ENCODE measurements around the gene IARS2.
"Not testable (repeated sequence)": the region's sequence is repeated elsewhere in the genome, so short reads cannot be mapped to it uniquely, and the experiment has no call there.

Gene IARS2

GRCh38 chr1:220110473-220110872, 16.5 kb downstream of the IARS2 start:
- not testable (repeated sequence) for FAIRE-seq; DNase-seq (ENCODE audit: insufficient read length, low spot score)

GRCh38 chr1:220112600-220112999, 18.7 kb downstream of the IARS2 start:
- FAIRE-seq; DNase-seq (ENCODE audit: insufficient read length, low spot score): not testable (repeated sequence)

- DNase-seq (ENCODE audit: insufficient read length, low spot score) (peak; percentile 25), FAIRE-seq (no peak)
Measured at GRCh38 chr1:220113136-220113695, 19.3 kb downstream of the IARS2 start.

- FAIRE-seq: no peak
- peak; percentile 9 for DNase-seq (ENCODE audit: insufficient read length, low spot score)
Measured at GRCh38 chr1:220119043-220119512, 25.1 kb downstream of the IARS2 start.

GRCh38 chr1:220121791-220122530, 28.0 kb downstream of the IARS2 start:
- no peak for DNase-seq (ENCODE audit: insufficient read length, low spot score)
- FAIRE-seq: no peak

GRCh38 chr1:220123066-220123465, 29.1 kb downstream of the IARS2 start:
- DNase-seq (ENCODE audit: insufficient read length, low spot score) (no peak), FAIRE-seq (no peak)

DNA sequence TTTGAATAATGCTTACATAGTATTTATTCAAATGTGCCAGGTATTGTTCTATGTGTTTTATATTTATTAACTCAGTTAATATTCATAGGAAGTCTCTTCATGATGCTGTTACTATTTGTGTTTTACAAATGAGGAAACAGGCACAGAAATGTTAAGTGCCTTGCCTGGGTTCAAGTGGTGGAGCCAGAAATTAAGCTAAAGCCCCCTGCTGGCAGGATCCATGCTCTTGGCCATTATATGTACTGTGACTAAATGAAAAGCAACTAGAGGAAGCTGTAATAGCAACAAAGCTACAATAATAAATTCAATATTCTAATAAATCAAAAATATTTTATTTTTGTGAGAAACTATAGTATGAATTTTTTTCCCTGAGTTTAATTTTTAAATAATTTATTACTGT, 30.0 kb downstream of the IARS2 start:
- no peak for FAIRE-seq
- DNase-seq (ENCODE audit: insufficient read length, low spot score): no peak

DNA sequence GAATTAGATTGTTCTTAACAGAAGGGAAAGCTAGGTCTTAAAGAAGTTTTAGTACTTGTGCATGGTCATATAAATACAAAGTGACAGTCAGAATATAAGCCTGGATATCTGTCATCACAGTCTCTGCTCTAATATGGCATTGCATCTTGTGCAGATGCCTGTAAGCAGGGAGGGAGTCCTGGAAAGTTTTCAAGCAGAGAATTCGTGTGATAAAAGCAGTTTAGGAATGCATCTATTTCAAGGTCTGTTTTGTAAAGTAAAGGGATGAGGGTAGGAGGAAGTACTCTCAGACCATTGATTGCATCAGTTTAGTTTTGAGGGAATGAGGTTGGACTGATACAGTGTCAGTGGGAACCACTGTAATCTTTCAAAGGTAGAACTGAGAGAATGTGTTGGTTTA, 30.6 kb downstream of the IARS2 start:
- FAIRE-seq: no peak
- DNase-seq (ENCODE audit: insufficient read length, low spot score): no peak

DNA sequence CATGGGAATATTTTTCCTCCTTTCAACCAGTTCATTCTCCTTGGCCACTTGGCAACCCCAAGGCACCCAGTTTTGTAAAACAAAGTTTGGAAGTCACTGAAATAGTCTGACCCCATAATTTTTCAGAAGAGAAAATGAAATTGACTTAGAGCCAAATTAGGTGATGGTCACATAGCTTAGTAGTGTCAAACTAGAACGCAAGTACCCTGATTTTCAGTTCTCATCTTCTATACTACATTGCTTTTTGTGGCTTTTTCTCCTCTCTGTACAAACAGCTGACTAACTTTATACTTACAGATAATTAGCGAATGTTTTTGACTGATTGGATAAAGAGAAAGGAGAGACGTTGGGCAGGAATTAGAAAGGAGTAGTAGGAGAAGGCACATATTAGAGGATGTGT, 33.1 kb downstream of the IARS2 start:
- no peak for DNase-seq (ENCODE audit: insufficient read length, low spot score)
- no peak for FAIRE-seq

- FAIRE-seq (no peak), DNase-seq (ENCODE audit: insufficient read length, low spot score) (no peak)
Measured at GRCh38 chr1:220129479-220130210, 35.7 kb downstream of the IARS2 start.

DNA sequence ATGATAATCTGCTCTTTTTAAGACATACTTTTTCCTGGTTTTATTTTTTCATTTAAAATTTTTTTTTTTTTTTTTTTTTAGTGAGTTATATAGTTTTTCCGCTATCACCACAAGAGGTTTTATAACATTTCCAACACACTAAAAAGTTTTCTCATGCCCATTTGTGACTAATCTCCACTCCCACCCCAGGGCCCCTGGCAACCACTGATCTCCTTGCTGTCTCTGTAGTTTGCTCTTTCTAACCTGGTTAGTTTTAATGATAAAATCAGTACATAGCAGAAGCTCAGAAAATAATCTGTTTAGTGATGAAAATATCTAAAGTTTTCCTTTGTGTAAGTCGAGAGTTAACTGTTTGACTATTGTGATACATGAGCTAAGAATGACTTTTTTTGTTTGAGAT, 41.8 kb downstream of the IARS2 start:
- FAIRE-seq (no peak), DNase-seq (ENCODE audit: insufficient read length, low spot score) (no peak)

DNA sequence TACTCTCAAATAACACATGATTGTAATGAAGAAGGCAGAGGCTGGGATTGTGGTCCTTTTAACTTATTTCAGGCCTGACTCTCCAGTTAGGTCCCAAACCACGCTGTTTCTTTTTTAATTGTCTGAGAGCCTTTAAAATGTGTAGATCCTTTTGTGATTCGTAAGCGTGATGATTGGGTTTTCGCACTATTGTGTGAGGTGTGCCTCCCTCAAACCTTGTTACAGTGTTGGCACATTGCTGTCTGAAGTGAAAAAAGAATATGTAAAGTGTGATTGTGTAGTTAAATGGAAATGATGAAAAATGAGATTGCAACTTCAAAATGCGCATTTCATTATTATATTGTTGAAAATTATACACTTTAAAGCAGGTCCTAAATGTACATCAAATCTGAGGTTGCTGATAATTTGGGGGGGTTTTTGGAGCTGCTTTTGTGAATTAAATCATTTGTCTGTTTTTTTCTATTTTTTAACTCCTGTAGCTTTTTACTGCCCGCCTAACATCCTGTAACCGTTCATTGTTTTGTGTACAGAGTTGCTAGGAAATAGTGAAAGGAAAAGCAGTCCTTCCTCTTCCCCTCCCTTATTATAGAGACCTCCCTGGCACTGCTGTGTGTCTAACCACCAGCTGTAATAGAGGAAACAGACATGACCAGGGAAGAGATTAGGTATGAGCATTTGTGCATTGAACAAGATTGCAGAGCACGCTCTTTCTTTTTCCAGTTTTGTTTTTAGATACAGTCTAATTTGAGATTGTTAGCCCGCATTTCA, 43.3 kb downstream of the IARS2 start:
- FAIRE-seq (no peak), DNase-seq (ENCODE audit: insufficient read length, low spot score) (no peak)

DNA sequence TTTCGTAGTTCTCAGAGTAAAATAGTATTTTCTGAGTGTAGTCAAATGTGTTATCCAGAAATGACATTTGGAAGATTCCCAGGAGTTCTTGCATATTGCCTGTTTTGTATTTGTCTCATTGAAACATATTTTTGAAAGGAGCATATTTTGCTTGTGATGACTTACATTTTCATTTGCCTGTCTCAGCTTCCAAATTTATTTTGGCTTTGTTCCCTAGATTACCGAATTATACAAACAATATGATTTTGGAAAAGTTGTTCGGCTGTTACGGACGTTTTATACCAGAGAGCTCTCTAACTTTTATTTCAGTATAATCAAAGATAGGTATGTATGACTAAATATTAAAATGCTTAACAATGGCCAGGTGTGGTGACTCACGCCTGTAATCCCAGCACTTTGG, 46.0 kb downstream of the IARS2 start:
- DNase-seq (ENCODE audit: insufficient read length, low spot score) (no peak), FAIRE-seq (no peak)

DNA sequence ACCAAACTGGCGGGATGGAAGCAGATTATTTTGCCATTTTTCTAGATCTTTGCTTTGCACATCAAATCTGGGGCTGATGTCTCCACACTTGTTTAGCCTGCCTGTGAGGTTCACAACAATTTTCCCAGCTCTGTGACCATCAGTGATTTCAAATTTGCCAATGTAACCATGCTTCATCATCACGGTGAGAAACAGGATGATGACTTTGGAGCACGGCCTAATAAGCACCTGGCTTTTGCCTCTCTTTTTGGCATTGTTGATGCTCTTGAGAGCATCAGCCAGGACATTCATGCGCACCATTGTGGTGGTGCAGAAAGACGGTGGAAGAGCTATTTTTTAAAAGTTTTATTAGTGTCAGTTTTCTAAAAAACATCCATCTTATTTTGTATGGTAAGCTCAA, 50.1 kb downstream of the IARS2 start:
- DNase-seq (ENCODE audit: insufficient read length, low spot score): no peak
- FAIRE-seq: no peak

DNA sequence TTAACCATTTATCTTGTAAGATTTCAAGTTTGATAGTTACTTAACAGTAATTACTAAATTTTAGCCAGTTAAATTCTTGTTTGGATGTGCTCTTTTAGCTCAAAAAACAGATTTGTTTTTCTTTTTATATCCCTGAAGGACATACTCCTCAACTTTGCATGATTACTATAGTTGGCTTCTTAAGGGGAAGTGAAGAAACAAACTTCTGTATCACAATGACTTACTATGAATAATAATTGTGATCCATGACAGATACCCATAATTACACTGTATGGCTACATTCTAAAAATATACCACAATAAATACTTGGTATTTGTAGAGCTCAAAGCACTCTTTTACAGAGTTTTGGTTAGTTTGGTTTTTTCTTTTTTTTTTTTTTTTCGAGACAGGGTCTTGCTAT, 55.8 kb downstream of the IARS2 start:
- FAIRE-seq (no peak), DNase-seq (ENCODE audit: insufficient read length, low spot score) (no peak)

- FAIRE-seq (no peak), DNase-seq (ENCODE audit: insufficient read length, low spot score) (no peak)
Measured at GRCh38 chr1:220151454-220151853, 57.5 kb downstream of the IARS2 start.

GRCh38 chr1:220153147-220153546, 59.2 kb downstream of the IARS2 start:
- FAIRE-seq (no peak), DNase-seq (ENCODE audit: insufficient read length, low spot score) (no peak)

DNA sequence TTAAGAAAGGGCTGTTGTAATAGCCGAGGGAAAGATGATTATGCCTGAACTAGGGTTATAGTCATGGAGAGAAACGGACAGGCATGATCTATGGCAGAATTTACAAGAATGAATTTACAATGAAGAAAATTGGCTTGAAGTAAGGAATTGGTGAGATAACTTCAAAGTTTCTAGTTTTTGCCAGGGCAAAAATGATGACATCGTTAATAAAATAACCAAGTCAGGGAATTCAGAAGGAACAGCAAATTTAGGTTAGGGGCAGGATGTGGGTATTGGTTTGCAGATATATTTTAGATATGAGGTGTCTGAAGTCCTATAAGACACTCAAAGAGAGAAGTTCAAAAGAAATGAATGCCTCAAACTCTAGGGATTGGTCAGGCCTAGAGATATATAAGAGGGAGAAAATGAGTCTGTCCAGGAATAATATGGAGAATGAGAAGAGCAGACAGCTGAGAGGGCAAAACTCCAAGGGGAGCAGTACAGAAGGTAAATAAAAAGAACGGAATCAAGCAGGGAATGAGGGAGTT, 62.8 kb downstream of the IARS2 start:
- FAIRE-seq (no peak), DNase-seq (ENCODE audit: insufficient read length, low spot score) (no peak)

- no peak for FAIRE-seq
Measured at GRCh38 chr1:220157738-220158137, 63.8 kb downstream of the IARS2 start.

DNA sequence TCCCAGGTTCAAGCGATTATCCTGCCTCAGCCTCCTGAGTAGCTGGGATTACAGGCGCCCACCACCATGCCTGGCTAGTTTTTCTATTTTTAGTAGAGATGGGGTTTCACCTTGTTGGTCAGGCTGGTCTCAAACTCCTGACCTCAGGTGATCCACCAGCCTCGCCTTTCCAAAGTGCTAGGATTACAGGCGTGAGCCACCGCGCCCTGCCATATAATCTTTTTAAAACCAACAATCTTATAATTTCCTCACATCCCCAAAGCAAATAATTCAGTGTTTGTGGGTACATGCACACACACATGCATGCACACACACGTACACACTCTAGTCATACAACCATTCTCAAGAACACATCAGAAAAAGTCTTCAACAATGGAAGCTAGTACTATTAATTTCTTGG, 64.6 kb downstream of the IARS2 start:
- not testable (repeated sequence) for DNase-seq (ENCODE audit: insufficient read length, low spot score); FAIRE-seq

More at GRCh38 chr1:220157738-220158137, 63.8 kb downstream of the IARS2 start:
- no peak for DNase-seq (ENCODE audit: insufficient read length, low spot score)

GRCh38 chr1:220159041-220159440, 65.1 kb downstream of the IARS2 start:
- FAIRE-seq: no peak
- DNase-seq (ENCODE audit: insufficient read length, low spot score): no peak

All from HTR-8/SVneo (cell line).